Erythroblast (primary cell): ENCODE data around the gene SNCAIP.
"Not testable (repeated sequence)": the region's sequence is repeated elsewhere in the genome, so short reads cannot be mapped to it uniquely, and the experiment has no call there.

Experiments
- DNase-seq, 2 experiments: peaks; one replicate each; lab custom pipeline; 2025; lab: John Stamatoyannopoulos, UW
- GATA1 ChIP-seq: IDR thresholded peaks from 2 replicates; pipeline ENCODE4 v1.6.1; 2011; ENCODE audit warnings: low read depth, mild to moderate bottlenecking, control low read depth, low read length, moderate library complexity
- POLR2A ChIP-seq: IDR thresholded peaks from 2 replicates; pipeline ENCODE4 v1.6.1; 2011; ENCODE audit warnings: mild to moderate bottlenecking, low read length

SNCAIP gene

DNA sequence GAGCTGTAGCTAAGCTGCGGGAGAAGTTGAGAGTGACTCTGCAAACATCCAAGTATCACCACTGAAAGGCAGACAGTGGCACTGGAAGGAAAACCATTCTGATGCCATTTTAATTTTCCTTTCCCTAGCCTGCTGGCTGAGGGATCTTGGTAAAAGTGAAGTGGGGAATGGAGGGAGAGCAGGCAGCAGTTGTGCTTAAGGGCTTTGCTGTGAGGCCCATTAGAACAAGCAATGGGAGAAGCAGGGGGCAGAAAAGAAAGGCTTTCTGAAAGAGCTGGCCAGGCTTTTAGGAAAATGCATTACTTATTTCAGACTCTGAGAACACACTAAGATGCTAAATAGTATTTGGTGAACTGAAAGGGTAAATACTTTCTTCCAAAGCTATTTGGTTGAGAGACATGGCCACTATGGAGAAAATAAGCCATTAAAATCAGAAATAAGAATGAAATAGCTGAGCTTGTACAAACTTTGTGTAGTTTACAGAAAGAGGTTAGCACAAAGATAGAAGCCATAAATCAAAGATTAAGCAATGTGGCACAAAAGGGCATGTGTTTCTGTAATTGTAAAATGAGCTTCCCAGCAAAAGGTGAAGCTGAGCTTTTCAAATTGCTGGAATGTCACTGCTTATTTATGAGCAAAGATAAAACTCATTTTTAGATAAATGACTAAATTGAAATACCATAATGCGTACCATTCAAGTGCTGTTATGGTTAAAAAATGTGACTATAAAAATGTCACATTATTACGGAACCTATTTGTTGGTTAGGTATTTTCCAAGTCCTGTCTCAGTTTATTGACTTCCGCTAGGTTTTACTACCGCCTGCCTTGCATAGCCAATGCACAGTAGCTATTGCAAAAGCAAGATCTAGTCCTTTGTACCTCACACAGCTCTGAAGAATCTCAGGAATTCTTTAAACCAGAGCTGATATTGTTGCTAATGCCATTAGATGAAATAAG lies 20.8 kb downstream of the SNCAIP start:
- TF ChIP-seq POLR2A: no peak
- no peak for TF ChIP-seq GATA1

DNA sequence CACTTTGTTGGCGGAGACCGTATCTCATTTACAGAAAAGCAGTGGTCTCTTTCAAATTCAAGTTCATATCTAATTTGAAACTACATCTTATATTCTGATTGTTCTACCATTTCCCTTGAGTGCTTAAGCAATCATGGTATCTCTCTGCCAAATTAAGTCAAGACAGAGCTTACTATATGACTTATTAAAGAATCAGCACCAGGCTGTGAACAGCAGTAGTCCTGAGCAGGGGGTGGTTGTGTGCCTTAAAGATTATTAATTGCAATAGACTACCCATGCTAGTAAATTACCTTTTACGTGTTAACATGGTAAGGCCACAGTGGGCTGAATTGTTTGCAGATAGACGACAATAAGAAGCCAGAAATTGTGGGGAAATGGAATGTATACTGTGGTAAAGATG lies 21.5 kb downstream of the SNCAIP start:
- TF ChIP-seq GATA1 (no peak), POLR2A (no peak)
- no peak for DNase-seq

More for the DNA sequence above, 20.8 kb downstream of the SNCAIP start:
- DNase-seq: no peak

DNA sequence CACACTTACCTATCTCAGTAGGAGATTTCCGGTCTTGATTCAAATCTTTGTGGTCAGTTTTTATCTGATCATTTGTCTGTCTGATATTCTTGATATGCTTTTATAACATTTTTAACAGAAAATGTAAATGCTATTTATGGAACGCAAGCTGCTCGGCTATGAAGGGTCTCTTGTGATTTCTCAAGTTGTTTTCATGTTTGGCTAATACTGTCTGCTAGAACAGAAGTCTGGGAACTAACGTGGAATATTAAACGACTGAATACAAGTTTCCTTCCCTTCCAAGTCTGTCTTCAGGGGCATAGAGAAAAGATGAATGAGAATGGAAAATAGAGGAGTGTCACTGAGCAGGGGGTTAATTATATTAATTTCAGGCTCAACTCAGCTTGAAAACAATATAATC lies 27.6 kb downstream of the SNCAIP start:
- DNase-seq: no peak
- no peak for TF ChIP-seq POLR2A
- no peak for TF ChIP-seq GATA1

DNA sequence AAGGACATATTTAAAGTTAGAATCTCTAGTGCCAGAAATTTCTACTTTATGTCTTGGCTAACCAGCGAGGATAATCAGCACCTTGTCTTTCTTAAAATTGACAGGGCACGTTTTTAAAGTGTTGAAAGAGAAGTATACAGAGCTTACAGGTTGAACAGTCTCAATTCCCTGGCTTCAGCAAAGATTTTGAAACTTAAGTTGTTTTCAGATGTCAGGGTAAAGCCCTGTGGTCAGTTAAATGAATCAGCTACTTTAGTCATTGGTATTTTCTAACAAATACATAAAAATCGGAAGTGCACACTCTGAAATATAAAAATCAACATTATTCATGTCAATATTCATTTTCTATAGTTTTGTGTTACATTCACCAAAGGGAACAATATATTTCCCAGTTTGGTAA lies 29.1 kb downstream of the SNCAIP start:
- no peak for TF ChIP-seq POLR2A
- no peak for TF ChIP-seq GATA1
- no peak for DNase-seq

- DNase-seq: no peak
- TF ChIP-seq POLR2A (no peak), GATA1 (no peak)
These were observed 30.2 kb downstream of the SNCAIP start for GRCh38 chr5:122342256-122342655.

GRCh38 chr5:122346897-122347581 lies 35.0 kb downstream of the SNCAIP start:
- no peak for DNase-seq
- TF ChIP-seq GATA1 (no peak), POLR2A (no peak)

DNA sequence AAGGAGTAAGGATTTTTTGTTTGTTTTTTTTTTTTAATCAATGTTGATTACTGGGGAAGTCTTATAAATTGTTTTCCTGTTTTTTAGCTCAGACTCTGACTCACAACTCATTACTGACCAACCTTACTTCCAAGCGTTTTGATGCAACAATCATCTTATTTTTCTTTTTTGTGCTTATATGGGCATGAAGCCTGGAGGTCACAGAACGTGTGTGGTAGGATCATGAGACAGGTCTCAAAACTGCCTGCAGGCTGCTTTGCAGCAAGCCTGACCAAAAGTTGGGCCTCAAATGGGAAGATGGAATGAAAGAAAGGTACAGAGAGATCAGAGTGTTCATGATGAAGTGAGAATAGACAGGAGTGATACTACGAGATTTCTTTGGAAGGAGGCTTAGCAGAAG lies 38.5 kb downstream of the SNCAIP start:
- TF ChIP-seq GATA1: no peak
- no peak for TF ChIP-seq POLR2A
- no peak for DNase-seq

- no peak for DNase-seq
- TF ChIP-seq GATA1 (no peak), POLR2A (no peak)
These were observed 39.5 kb downstream of the SNCAIP start for GRCh38 chr5:122351416-122352157.

DNA sequence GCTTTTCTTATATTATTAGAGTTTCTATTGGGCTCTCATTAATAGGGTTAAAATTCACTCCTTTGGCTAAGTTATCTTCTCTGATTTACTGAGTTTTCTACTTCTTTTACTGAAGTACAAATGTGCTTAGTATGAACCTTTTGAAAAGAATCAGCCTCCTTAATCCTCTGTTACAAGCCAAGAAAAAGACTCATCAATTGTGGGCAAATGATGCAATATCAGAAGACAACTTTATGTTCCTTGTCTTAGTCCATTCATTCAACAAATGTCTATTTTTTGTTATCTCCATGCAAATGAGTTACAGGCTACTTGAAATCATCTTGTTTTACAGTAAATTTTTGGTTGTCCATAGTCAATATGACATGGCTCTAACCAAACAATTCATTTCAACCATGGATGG lies 40.3 kb downstream of the SNCAIP start:
- DNase-seq: no peak
- no peak for TF ChIP-seq POLR2A
- TF ChIP-seq GATA1: no peak

DNA sequence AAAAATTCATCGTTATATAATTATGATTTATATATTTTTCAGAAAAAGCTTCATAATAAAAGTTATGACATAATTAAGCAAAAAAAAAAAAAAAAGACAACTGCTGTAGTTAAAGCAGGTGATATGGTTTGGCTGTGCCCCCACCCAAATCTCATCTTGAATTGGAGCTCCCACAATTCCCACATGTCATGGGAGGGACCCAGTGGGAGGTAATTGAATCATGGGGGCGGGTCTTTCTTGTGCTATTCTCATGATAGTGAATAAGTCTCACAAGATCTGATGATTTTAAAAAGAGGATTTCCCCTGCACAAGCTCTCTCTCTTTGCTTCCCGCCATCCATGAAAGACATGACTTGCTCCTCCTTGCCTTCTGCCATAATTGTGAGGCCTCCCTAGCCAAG lies 41.3 kb downstream of the SNCAIP start:
- DNase-seq: not testable (repeated sequence)

DNA sequence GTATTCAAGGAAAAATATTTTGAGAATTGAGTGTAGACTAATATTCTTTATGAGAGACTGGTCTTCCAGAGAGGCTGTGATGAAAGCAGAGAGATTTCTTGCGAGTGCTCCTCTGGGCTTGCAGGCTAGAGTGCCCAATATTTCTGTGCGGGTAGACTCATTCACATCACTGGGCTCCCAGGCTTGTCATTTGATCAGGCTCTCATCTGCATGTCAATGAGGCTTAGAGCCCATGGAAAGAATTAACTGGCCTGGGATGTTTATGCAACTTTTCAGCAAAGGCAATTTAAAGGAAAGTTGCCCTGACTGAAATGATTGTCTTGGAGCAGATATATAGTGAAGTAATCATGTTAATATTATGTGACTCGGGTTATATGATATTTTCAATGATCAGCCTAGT lies 42.3 kb downstream of the SNCAIP start:
- no peak for DNase-seq
- TF ChIP-seq POLR2A (no peak), GATA1 (no peak)

- DNase-seq: no peak
- TF ChIP-seq POLR2A: no peak
- TF ChIP-seq GATA1: no peak
These were observed 43.3 kb downstream of the SNCAIP start for GRCh38 chr5:122355324-122355723.

DNA sequence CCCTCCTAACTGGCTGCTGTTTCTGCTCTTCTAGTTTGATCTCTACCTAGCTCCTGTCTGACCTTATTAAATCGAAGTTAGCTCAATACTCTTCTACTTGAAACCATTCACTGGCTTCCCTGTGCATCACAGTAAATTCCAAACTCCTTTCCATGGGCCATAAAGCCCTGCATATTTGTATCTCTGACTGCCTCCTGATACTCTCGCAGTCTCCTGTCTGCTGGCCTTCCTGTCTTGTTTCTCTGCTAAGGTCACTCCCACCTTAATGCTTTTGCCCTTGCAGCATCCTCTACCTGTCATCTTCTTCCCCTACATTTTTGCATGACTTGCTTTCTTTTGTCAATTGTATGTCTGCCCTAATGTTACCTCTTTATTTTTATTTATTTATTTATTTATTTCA lies 44.8 kb downstream of the SNCAIP start:
- TF ChIP-seq GATA1 (no peak), POLR2A (no peak)

More for the DNA sequence above, 44.8 kb downstream of the SNCAIP start:
- no peak for DNase-seq
